Measurements from ENCODE around the gene MCM8. TPM values are rescaled to one million over a fixed set of nuclear protein-coding genes. Genes with fewer than 3 reads are reported as not detected.

The MCM8 gene
- total and polyA plus RNA-seq, 9 of the 15 experiments (the other 6 are each of a cell fraction or from before 2014, with no cell fraction given) = 4.5 to 43.8 (median 25.4) TPM

DNA sequence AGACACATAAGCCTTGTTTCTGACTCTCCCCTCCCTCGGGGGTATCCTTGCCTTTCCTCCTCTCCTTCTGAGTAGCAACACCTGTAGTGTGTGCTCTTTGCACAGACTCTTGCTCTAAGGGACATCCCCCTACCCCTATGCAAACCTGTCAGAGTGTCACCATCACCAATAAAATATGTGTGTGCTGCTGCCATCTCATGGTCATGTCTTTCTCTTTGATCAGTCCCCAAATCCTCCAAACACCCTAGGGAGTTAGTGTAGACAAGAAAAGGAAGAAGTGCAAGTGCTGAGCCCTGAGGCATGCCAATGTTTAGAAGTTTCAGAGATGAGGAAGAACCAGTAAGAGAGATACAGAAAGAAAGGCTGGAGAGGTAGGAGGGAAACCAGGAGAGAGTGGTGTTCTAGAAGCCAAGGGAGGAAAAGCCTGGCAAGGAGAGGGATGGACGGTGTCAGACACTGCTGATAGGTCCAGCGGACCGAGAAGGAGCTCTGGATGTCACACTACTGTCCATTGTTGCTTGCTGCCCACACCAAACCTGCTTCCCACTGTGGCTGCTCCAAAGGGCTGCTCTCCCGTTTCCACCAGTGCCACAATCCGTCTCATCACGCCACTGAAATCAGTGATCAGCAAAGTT, 16.5 kb upstream of the MCM8 start:
- ChIA-PET CTCF (ENCODE audit: low intra/inter-chr PET ratio) (interaction anchor here (0.6 to 1.8 kb wide), 2 partner anchors 403 to 405 kb away, joined by 4 to 5 read pairs; no protein-coding TSS in a partner anchor), POLR2A (interaction anchor here (0.9 to 1.0 kb wide), 2 partner anchors 9 to 19 kb away, joined by 3 to 4 read pairs; no protein-coding TSS in a partner anchor)
- no peaks in the 10 kb centered on the region for H3K9me3 ChIP-seq (replicated peaks; ENCODE audit: control insufficient read depth, insufficient read depth, low read depth, low read length)
- H3K4me1 ChIP-seq (replicated peaks in 1 of 2; ENCODE audit: control insufficient read depth in 2 of 2, insufficient read depth in 2 of 2, low read length in 2 of 2) = no peaks in the 10 kb centered on the region
- H3K27ac ChIP-seq (ENCODE audit: extremely low read depth, low read depth, low read length) = no peak overlapping the region
- H3K4me2 ChIP-seq (ENCODE audit: insufficient read depth, low read length) = no peak overlapping the region; the same call in 1 of the 2 replicates
- ATAC-seq (peak; percentile 80), FAIRE-seq (no peak), DNase-seq (ENCODE audit: extremely low read depth in 1 of 4, low spot score in 3 of 4) (peak in 2 of 4 experiments; percentile 12 to 21)
- 6% methylated on average over 7 of the region's 7 CpGs for WGBS (ENCODE audit: insufficient coverage, low coverage, missing lambda C conversion rate)
- H3K9me1 ChIP-seq (ENCODE audit: control insufficient read depth, insufficient read depth, low read length) = no peaks in the 10 kb centered on the region
- H3K4me3 ChIP-seq = no peak overlapping the region
- no peak overlapping the region for H3K9ac ChIP-seq (ENCODE audit: insufficient read depth in 1 of 2, low read depth in 2 of 2, low read length in 2 of 2)
- no peaks in the 10 kb centered on the region for H3K27me3 ChIP-seq (ENCODE audit: control insufficient read depth in 2 of 2, insufficient read depth in 2 of 2, low read length in 2 of 2)
- H3K36me3 ChIP-seq (ENCODE audit: control insufficient read depth, insufficient read depth, low read length) = peaks cover 9% of the 10 kb centered on the region; the same call in 1 of the 3 replicates
- no peaks in the 10 kb centered on the region for H4K20me1 ChIP-seq (replicated peaks; ENCODE audit: control insufficient read depth, insufficient read depth, low read length)
- in situ Hi-C loops (cut with MboI) (loop anchor here (5.0 kb wide), 1 partner anchor 407 kb away; no protein-coding TSS in a partner anchor), intact Hi-C loops (cut with micrococcal nuclease) (loop anchor here (1.0 kb wide), 1 partner anchor 405 kb away; no protein-coding TSS in a partner anchor)
- no peaks in the 10 kb centered on the region for H3K79me2 ChIP-seq (ENCODE audit: control insufficient read depth, insufficient read depth, low read length)
- no TSS peak for BruUV-seq (replicated peaks)
- no peak overlapping the region for H2AFZ ChIP-seq (ENCODE audit: low read depth, low read length)
- TF ChIP-seq, protein P1, sequence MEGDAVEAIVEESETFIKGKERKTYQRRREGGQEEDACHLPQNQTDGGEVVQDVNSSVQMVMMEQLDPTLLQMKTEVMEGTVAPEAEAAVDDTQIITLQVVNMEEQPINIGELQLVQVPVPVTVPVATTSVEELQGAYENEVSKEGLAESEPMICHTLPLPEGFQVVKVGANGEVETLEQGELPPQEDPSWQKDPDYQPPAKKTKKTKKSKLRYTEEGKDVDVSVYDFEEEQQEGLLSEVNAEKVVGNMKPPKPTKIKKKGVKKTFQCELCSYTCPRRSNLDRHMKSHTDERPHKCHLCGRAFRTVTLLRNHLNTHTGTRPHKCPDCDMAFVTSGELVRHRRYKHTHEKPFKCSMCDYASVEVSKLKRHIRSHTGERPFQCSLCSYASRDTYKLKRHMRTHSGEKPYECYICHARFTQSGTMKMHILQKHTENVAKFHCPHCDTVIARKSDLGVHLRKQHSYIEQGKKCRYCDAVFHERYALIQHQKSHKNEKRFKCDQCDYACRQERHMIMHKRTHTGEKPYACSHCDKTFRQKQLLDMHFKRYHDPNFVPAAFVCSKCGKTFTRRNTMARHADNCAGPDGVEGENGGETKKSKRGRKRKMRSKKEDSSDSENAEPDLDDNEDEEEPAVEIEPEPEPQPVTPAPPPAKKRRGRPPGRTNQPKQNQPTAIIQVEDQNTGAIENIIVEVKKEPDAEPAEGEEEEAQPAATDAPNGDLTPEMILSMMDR (IDR thresholded peaks at IDR 0.05 in 2 of 3, conservative IDR thresholded peaks at IDR 0.05 in 1 of 3; ENCODE audit: insufficient read depth in 2 of 3, low read depth in 1 of 3, low read length in 3 of 3) = peak; percentile 14 to 46 (median 34); a peak in 4 of 6 replicates
- TF ChIP-seq SMC3 (conservative IDR thresholded peaks at IDR 0.05; ENCODE audit: insufficient read depth, low read depth, low read length) (peak; percentile 32; the same call in 1 of the 2 replicates), ZNF584 (CRISPR knock-in tag; IDR thresholded peaks at IDR 0.05; ENCODE audit: low read depth) (no peak), ILK (tag; IDR thresholded peaks at IDR 0.05; ENCODE audit: borderline replicate concordance, low read depth) (no peak), FOXK2 (conservative IDR thresholded peaks at IDR 0.05 in 1 of 2, IDR thresholded peaks at IDR 0.05 in 1 of 2; ENCODE audit: low read depth in 2 of 2) (no peak), ZBTB8A (IDR thresholded peaks at IDR 0.05; ENCODE audit: partially characterized antibody) (no peak), SRSF9 (IDR thresholded peaks at IDR 0.05; ENCODE audit: borderline replicate concordance, low read depth, low read length) (no peak), TRIM24 (IDR thresholded peaks at IDR 0.05) (no peak), RAD21 (CRISPR knock-in tag; conservative IDR thresholded peaks at IDR 0.05 in 1 of 2, IDR thresholded peaks at IDR 0.05 in 1 of 2) (peak in 1 of 2 experiments; percentile 56; a peak in 3 of 4 replicates), NR2C2 (CRISPR knock-in tag; IDR thresholded peaks at IDR 0.05) (no peak), NR2C2 (tag; IDR thresholded peaks at IDR 0.05) (no peak), TEAD2 (tag; IDR thresholded peaks at IDR 0.05) (no peak), ELF2 (CRISPR knock-in tag; IDR thresholded peaks at IDR 0.05) (no peak), STAG1 (CRISPR knock-in tag; IDR thresholded peaks at IDR 0.05; ENCODE audit: borderline replicate concordance) (peak; percentile 15; the same call in 1 of the 2 replicates)
- TF ChIP-seq, protein P2, sequence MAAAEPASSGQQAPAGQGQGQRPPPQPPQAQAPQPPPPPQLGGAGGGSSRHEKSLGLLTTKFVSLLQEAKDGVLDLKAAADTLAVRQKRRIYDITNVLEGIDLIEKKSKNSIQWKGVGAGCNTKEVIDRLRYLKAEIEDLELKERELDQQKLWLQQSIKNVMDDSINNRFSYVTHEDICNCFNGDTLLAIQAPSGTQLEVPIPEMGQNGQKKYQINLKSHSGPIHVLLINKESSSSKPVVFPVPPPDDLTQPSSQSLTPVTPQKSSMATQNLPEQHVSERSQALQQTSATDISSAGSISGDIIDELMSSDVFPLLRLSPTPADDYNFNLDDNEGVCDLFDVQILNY (CRISPR knock-in tag; IDR thresholded peaks at IDR 0.05) = no peak
